ENCODE data around the gene JAKMIP3.

JAKMIP3 gene

GRCh38 chr10:132097609-132098377, 32.0 kb downstream of the JAKMIP3 start:
- DNase-seq (ENCODE audit: low read depth in 1 of 2, low spot score in 1 of 2): no peak

GRCh38 chr10:132098539-132099388, 33.0 kb downstream of the JAKMIP3 start:
- no peak for DNase-seq (ENCODE audit: low read depth in 1 of 2, low spot score in 1 of 2)

- no peak for DNase-seq (ENCODE audit: low read depth in 1 of 2, low spot score in 1 of 2)
Measured at GRCh38 chr10:132099389-132100090, 33.8 kb downstream of the JAKMIP3 start.

- DNase-seq (ENCODE audit: low read depth in 1 of 2, low spot score in 1 of 2): no peak
Measured at GRCh38 chr10:132100091-132100481, 34.3 kb downstream of the JAKMIP3 start.

- DNase-seq (ENCODE audit: low read depth in 1 of 2, low spot score in 1 of 2): no peak
Measured at GRCh38 chr10:132100556-132101349, 35.0 kb downstream of the JAKMIP3 start.

GRCh38 chr10:132101529-132101928, 35.8 kb downstream of the JAKMIP3 start:
- no peak for DNase-seq (ENCODE audit: low read depth in 1 of 2, low spot score in 1 of 2)

- no peak for DNase-seq (ENCODE audit: low read depth in 1 of 2, low spot score in 1 of 2)
Measured at GRCh38 chr10:132102071-132102716, 36.4 kb downstream of the JAKMIP3 start.

GRCh38 chr10:132102717-132103110, 37.0 kb downstream of the JAKMIP3 start:
- DNase-seq (ENCODE audit: low read depth in 1 of 2, low spot score in 1 of 2): no peak

GRCh38 chr10:132103116-132103910, 37.6 kb downstream of the JAKMIP3 start:
- no peak for DNase-seq (ENCODE audit: low read depth in 1 of 2, low spot score in 1 of 2)

GRCh38 chr10:132104062-132104461, 38.3 kb downstream of the JAKMIP3 start:
- DNase-seq (ENCODE audit: low read depth in 1 of 2, low spot score in 1 of 2): no peak

- no peak for DNase-seq (ENCODE audit: low read depth in 1 of 2, low spot score in 1 of 2)
Measured at GRCh38 chr10:132104471-132105301, 38.9 kb downstream of the JAKMIP3 start.

- DNase-seq (ENCODE audit: low read depth in 1 of 2, low spot score in 1 of 2): no peak
Measured at GRCh38 chr10:132105302-132105995, 39.7 kb downstream of the JAKMIP3 start.

- DNase-seq (ENCODE audit: low read depth in 1 of 2, low spot score in 1 of 2): no peak
Measured at GRCh38 chr10:132106431-132106830, 40.7 kb downstream of the JAKMIP3 start.

- no peak for DNase-seq (ENCODE audit: low read depth in 1 of 2, low spot score in 1 of 2)
Measured at GRCh38 chr10:132107186-132107948, 41.6 kb downstream of the JAKMIP3 start.

GRCh38 chr10:132107949-132108877, 42.5 kb downstream of the JAKMIP3 start:
- DNase-seq (ENCODE audit: low read depth in 1 of 2, low spot score in 1 of 2): no peak
